ENCODE data around the gene DRC7. TPM values are rescaled to one million over a fixed set of nuclear protein-coding genes. Genes with fewer than 3 reads are reported as not detected.
A peak's percentile ranks its signal among the peaks of the same experiment; 100 is the strongest.
"Not testable (repeated sequence)": the region's sequence is repeated elsewhere in the genome, so short reads cannot be mapped to it uniquely, and the experiment has no call there.

DRC7 gene
- total RNA-seq, 1 donor from 2014 or later: not detected

- intact Hi-C loops (cut with DNase I): no loop called here
- no peak for DNase-seq (ENCODE audit: low spot score in 2 of 2)
- TF ChIP-seq CTCF (IDR thresholded peaks at IDR 0.05): no peak
- Histone ChIP-seq H3K36me3 (peaks cover 37 to 51% of the 10 kb centered on the region in 2 donors), H3K4me1 (no peaks in the 10 kb centered on the region), H3K9me3 (no peaks in the 10 kb centered on the region), H3K4me3 (no peak overlapping the region), H3K27ac (no peak overlapping the region), H3K27me3 (no peaks in the 10 kb centered on the region)
Observed at GRCh38 chr16:57773019-57773418, 78.4 kb downstream of the DRC7 start.

GRCh38 chr16:57773655-57774295 is 79.2 kb downstream of the DRC7 start:
- no peak overlapping the region for H3K4me3 ChIP-seq
- H3K36me3 ChIP-seq: peaks cover 37 to 47% of the 10 kb centered on the region in 2 donors
- no peak overlapping the region for H3K27ac ChIP-seq
- no peak for TF ChIP-seq CTCF (IDR thresholded peaks at IDR 0.05)
- H3K27me3 ChIP-seq: no peaks in the 10 kb centered on the region
- H3K4me1 ChIP-seq: no peaks in the 10 kb centered on the region
- H3K9me3 ChIP-seq: no peaks in the 10 kb centered on the region
- DNase-seq (ENCODE audit: low spot score in 2 of 2): no peak
- intact Hi-C loops (cut with DNase I): no loop called here

GRCh38 chr16:57774705-57775285 is 80.2 kb downstream of the DRC7 start:
- Histone ChIP-seq H3K27ac (no peak overlapping the region), H3K36me3 (peaks cover 32 to 37% of the 10 kb centered on the region in 2 donors), H3K9me3 (no peaks in the 10 kb centered on the region), H3K27me3 (no peaks in the 10 kb centered on the region), H3K4me3 (no peak overlapping the region), H3K4me1 (no peaks in the 10 kb centered on the region)
- TF ChIP-seq CTCF (IDR thresholded peaks at IDR 0.05): no peak
- intact Hi-C loops (cut with DNase I): no loop called here
- no peak for DNase-seq (ENCODE audit: low spot score in 2 of 2)

- H3K36me3 ChIP-seq: peaks cover 21 to 26% of the 10 kb centered on the region in 2 donors
- intact Hi-C loops (cut with DNase I): no loop called here
- peak in 1 of 3 experiments; percentile 12 for TF ChIP-seq CTCF (IDR thresholded peaks at IDR 0.05)
- H3K27me3 ChIP-seq: no peaks in the 10 kb centered on the region
- no peak for DNase-seq (ENCODE audit: low spot score in 2 of 2)
- H3K9me3 ChIP-seq: no peaks in the 10 kb centered on the region
- H3K27ac ChIP-seq: no peak overlapping the region
- H3K4me1 ChIP-seq: no peaks in the 10 kb centered on the region
- H3K4me3 ChIP-seq: no peak overlapping the region
Observed at GRCh38 chr16:57775661-57776469, 81.3 kb downstream of the DRC7 start.

- no peak for TF ChIP-seq CTCF (IDR thresholded peaks at IDR 0.05)
- Histone ChIP-seq H3K9me3 (no peaks in the 10 kb centered on the region), H3K4me3 (no peak overlapping the region), H3K4me1 (no peaks in the 10 kb centered on the region), H3K27me3 (no peaks in the 10 kb centered on the region), H3K27ac (no peak overlapping the region), H3K36me3 (peaks cover 17% of the 10 kb centered on the region in 2 donors)
- DNase-seq (ENCODE audit: low spot score in 2 of 2): no peak
- intact Hi-C loops (cut with DNase I): no loop called here
Observed at GRCh38 chr16:57778658-57779057, 84.1 kb downstream of the DRC7 start.

- H3K9me3 ChIP-seq; H3K4me1 ChIP-seq; H3K27ac ChIP-seq; intact Hi-C loops (cut with DNase I); DNase-seq (ENCODE audit: low spot score in 2 of 2); H3K4me3 ChIP-seq; H3K27me3 ChIP-seq: not testable (repeated sequence)
- peaks cover 17 to 23% of the 10 kb centered on the region in 2 donors for H3K36me3 ChIP-seq
Observed at GRCh38 chr16:57779836-57780235, 85.2 kb downstream of the DRC7 start.
